ENCODE measurements around the gene BCL11B. TPM values are rescaled to one million over a fixed set of nuclear protein-coding genes. Genes with fewer than 3 reads are reported as not detected.

BCL11B gene
- total and polyA plus RNA-seq, 2 of the 8 experiments (the other 6 are each of a cell fraction or from before 2014, with no cell fraction given) = 0.63 to 5.9 TPM

GRCh38 chr14:99309220-99309766 is 37.3 kb upstream of the BCL11B start (continued):
- TF ChIP-seq, protein P1, sequence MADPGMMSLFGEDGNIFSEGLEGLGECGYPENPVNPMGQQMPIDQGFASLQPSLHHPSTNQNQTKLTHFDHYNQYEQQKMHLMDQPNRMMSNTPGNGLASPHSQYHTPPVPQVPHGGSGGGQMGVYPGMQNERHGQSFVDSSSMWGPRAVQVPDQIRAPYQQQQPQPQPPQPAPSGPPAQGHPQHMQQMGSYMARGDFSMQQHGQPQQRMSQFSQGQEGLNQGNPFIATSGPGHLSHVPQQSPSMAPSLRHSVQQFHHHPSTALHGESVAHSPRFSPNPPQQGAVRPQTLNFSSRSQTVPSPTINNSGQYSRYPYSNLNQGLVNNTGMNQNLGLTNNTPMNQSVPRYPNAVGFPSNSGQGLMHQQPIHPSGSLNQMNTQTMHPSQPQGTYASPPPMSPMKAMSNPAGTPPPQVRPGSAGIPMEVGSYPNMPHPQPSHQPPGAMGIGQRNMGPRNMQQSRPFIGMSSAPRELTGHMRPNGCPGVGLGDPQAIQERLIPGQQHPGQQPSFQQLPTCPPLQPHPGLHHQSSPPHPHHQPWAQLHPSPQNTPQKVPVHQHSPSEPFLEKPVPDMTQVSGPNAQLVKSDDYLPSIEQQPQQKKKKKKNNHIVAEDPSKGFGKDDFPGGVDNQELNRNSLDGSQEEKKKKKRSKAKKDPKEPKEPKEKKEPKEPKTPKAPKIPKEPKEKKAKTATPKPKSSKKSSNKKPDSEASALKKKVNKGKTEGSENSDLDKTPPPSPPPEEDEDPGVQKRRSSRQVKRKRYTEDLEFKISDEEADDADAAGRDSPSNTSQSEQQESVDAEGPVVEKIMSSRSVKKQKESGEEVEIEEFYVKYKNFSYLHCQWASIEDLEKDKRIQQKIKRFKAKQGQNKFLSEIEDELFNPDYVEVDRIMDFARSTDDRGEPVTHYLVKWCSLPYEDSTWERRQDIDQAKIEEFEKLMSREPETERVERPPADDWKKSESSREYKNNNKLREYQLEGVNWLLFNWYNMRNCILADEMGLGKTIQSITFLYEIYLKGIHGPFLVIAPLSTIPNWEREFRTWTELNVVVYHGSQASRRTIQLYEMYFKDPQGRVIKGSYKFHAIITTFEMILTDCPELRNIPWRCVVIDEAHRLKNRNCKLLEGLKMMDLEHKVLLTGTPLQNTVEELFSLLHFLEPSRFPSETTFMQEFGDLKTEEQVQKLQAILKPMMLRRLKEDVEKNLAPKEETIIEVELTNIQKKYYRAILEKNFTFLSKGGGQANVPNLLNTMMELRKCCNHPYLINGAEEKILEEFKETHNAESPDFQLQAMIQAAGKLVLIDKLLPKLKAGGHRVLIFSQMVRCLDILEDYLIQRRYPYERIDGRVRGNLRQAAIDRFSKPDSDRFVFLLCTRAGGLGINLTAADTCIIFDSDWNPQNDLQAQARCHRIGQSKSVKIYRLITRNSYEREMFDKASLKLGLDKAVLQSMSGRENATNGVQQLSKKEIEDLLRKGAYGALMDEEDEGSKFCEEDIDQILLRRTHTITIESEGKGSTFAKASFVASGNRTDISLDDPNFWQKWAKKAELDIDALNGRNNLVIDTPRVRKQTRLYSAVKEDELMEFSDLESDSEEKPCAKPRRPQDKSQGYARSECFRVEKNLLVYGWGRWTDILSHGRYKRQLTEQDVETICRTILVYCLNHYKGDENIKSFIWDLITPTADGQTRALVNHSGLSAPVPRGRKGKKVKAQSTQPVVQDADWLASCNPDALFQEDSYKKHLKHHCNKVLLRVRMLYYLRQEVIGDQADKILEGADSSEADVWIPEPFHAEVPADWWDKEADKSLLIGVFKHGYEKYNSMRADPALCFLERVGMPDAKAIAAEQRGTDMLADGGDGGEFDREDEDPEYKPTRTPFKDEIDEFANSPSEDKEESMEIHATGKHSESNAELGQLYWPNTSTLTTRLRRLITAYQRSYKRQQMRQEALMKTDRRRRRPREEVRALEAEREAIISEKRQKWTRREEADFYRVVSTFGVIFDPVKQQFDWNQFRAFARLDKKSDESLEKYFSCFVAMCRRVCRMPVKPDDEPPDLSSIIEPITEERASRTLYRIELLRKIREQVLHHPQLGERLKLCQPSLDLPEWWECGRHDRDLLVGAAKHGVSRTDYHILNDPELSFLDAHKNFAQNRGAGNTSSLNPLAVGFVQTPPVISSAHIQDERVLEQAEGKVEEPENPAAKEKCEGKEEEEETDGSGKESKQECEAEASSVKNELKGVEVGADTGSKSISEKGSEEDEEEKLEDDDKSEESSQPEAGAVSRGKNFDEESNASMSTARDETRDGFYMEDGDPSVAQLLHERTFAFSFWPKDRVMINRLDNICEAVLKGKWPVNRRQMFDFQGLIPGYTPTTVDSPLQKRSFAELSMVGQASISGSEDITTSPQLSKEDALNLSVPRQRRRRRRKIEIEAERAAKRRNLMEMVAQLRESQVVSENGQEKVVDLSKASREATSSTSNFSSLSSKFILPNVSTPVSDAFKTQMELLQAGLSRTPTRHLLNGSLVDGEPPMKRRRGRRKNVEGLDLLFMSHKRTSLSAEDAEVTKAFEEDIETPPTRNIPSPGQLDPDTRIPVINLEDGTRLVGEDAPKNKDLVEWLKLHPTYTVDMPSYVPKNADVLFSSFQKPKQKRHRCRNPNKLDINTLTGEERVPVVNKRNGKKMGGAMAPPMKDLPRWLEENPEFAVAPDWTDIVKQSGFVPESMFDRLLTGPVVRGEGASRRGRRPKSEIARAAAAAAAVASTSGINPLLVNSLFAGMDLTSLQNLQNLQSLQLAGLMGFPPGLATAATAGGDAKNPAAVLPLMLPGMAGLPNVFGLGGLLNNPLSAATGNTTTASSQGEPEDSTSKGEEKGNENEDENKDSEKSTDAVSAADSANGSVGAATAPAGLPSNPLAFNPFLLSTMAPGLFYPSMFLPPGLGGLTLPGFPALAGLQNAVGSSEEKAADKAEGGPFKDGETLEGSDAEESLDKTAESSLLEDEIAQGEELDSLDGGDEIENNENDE (IDR thresholded peaks at IDR 0.05; ENCODE audit: insufficient replicate concordance, low read length) = no peak
- TF ChIP-seq ASH2L (IDR thresholded peaks at IDR 0.05; ENCODE audit: low read length) (no peak), RBBP5 (IDR thresholded peaks at IDR 0.05; ENCODE audit: borderline replicate concordance, low read depth, low read length) (no peak), CREB1 (IDR thresholded peaks at IDR 0.05) (no peak), SAP30 (IDR thresholded peaks at IDR 0.05; ENCODE audit: insufficient read depth, insufficient replicate concordance, low read length) (no peak)

Measured in H1 (cell line).